ENCODE measurements around the gene PLXND1.
"Not testable (repeated sequence)": the region's sequence is repeated elsewhere in the genome, so short reads cannot be mapped to it uniquely, and the experiment has no call there.

Gene PLXND1

DNA sequence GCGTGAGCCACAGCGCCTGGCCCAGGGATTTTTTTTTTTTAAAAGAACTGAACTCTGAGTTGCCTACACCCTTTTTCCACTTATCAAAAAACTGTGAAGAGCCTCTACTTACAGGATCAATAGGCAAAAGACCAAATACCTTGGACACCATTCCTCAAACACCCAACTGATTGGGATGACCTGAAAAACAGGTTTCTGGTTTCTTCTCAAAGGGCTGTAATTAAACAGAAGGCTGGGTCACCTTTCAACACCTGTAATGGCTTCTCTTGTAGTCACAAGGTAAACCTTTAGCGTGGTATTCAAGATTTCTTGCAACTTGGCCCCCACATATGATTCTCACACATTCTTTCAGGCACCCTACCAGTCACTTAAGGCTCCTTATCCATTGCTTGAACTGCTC, 38.4 kb upstream of the PLXND1 start:
- no peak for DNase-seq (ENCODE audit: low read depth, low spot score)
- Histone ChIP-seq H3K4me3 (no peak overlapping the region), H3K9me3 (ENCODE audit: low read depth, low read length) (no peaks in the 10 kb centered on the region), H3K36me3 (ENCODE audit: insufficient read depth, low read length) (no peaks in the 10 kb centered on the region), H3K9ac (ENCODE audit: insufficient read length) (no peak overlapping the region), H3K27ac (no peak overlapping the region)
- no peak for TF ChIP-seq FOXP2 (optimal IDR thresholded peaks at IDR 0.05; ENCODE audit: control extremely low read depth, extremely low read length, insufficient read depth)
- no peak for TF ChIP-seq POLR2AphosphoS5 (IDR thresholded peaks at IDR 0.05; ENCODE audit: borderline replicate concordance, low read depth, low read length)
- TF ChIP-seq EZH2 (IDR thresholded peaks at IDR 0.05), result no peak

DNA sequence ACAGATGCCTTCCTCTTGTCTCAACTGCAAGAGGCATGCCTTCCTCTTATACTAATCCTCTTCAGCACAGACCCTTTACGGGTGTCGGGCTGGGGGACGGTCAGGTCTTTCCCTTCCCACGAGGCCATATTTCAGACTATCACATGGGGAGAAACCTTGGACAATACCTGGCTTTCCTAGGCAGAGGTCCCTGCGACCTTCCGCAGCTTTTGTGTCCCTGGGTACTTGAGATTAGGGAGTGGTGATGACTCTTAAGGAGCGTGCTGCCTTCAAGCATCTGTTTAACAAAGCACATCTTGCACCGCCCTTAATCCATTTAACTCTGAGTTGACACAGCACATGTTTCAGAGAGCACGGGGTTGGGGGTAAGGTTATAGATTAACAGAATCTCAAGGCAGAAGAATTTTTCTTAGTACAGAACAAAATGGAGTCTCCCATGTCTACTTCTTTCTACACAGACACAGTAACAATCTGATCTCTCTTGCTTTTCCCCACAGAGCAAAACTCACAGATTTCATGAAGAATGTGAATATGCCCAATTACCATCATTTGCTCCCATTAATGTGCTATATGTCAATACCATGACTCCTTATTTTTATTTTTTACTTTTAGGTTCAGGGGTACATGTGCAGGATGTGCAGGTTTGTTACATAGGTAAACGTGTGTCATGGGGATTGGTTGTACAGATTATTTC, 35.2 kb upstream of the PLXND1 start:
- H3K36me3 ChIP-seq (ENCODE audit: insufficient read depth, low read length); H3K27ac ChIP-seq; H3K9me3 ChIP-seq (ENCODE audit: low read depth, low read length); H3K9ac ChIP-seq (ENCODE audit: insufficient read length); DNase-seq (ENCODE audit: low read depth, low spot score); H3K4me3 ChIP-seq: not testable (repeated sequence)

DNA sequence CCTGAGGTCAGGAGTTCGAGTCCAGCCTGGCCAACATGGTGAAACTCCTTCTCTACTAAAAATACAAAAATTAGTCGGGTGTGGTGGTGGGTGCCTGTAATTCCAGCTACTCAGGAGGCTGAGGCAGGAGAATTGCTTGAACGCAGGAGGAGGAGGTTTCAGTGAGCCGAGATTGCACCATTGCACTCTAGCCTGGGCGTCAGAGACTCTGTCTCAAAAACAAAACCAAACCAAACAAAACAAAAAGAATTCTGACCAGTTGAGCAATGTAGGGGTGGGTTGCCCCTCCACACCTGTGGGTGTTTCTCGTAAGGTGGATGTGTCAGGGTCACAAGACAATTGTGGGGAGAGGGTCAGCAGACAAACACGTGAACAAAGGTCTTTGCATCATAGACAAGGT, 34.5 kb upstream of the PLXND1 start:
- not testable (repeated sequence) for H3K4me3 ChIP-seq; H3K9ac ChIP-seq (ENCODE audit: insufficient read length); H3K9me3 ChIP-seq (ENCODE audit: low read depth, low read length); H3K36me3 ChIP-seq (ENCODE audit: insufficient read depth, low read length); DNase-seq (ENCODE audit: low read depth, low spot score); H3K27ac ChIP-seq

DNA sequence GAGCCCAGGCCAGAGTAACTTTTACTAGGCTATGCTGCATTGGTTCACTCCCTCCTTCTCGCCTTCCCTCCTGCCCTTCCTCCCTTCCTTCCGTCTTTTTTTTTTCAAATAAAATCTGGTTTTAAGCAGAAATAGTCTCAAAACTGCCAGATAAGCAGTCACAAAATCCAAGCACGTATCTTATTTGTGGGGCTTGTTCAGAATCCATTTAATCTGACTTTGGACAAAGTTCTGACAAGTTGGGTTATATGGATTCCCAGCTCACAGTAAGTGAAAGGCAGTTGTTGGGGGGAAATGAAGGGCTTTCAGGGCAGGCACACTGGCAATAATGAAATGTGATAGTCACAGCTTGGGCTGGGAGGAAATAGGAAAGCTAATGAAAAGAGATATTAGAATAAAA, 32.0 kb upstream of the PLXND1 start:
- Histone ChIP-seq H3K4me3 (no peak overlapping the region), H3K9ac (ENCODE audit: insufficient read length) (no peak overlapping the region), H3K9me3 (ENCODE audit: low read depth, low read length) (peaks cover 8% of the 10 kb centered on the region; the same call in 1 of the 2 replicates), H3K27ac (no peak overlapping the region), H3K36me3 (ENCODE audit: insufficient read depth, low read length) (no peaks in the 10 kb centered on the region)
- TF ChIP-seq POLR2AphosphoS5 (IDR thresholded peaks at IDR 0.05; ENCODE audit: borderline replicate concordance, low read depth, low read length) (no peak), EZH2 (IDR thresholded peaks at IDR 0.05) (no peak), FOXP2 (optimal IDR thresholded peaks at IDR 0.05; ENCODE audit: control extremely low read depth, extremely low read length, insufficient read depth) (no peak)
- DNase-seq (ENCODE audit: low read depth, low spot score), result no peak

DNA sequence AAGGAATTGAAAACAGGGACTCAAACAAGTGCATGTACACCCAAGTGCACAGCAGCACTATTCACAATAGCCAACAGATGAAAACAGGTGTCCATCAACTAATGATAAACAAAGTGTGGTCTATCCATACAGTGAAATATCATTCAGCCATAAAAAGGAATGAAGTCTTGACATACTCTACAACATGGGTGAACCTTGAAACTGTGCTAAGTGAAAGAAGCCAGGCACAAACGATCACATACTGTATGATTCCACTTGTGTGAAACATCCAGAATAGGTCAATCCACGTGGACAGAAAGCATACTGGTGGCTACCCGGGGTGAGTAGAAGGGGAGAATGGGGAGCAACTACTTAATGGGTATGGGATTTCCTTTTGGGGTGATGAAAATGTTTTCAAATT, 29.6 kb upstream of the PLXND1 start:
- DNase-seq (ENCODE audit: low read depth, low spot score), result no peak
- TF ChIP-seq POLR2AphosphoS5 (IDR thresholded peaks at IDR 0.05; ENCODE audit: borderline replicate concordance, low read depth, low read length), result no peak
- TF ChIP-seq EZH2 (IDR thresholded peaks at IDR 0.05), result no peak
- TF ChIP-seq FOXP2 (optimal IDR thresholded peaks at IDR 0.05; ENCODE audit: control extremely low read depth, extremely low read length, insufficient read depth), result no peak
- Histone ChIP-seq H3K9ac (ENCODE audit: insufficient read length) (no peak overlapping the region), H3K27ac (no peak overlapping the region), H3K36me3 (ENCODE audit: insufficient read depth, low read length) (no peaks in the 10 kb centered on the region), H3K4me3 (no peak overlapping the region), H3K9me3 (ENCODE audit: low read depth, low read length) (peaks cover 8% of the 10 kb centered on the region; the same call in 1 of the 2 replicates)

DNA sequence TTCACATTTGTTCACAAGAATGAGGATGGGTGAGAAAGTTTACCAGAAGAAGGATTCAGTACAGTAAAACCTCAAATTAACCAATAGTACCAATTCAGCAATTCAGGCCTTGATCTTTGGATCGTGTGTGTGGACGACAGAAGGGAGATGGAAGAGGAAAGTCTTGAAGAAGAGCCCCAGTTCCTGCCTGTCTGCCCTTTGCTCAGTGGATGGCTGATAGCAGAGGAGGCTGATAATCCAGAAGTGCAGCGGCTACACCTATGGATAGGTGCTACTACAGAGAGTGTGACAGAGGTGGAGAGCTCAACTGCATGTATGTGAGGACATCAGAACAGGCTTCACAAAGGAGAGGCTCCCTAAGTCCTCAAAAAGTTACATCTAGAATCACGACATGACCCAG, 29.2 kb upstream of the PLXND1 start:
- H3K4me3 ChIP-seq, result no peak overlapping the region

DNA sequence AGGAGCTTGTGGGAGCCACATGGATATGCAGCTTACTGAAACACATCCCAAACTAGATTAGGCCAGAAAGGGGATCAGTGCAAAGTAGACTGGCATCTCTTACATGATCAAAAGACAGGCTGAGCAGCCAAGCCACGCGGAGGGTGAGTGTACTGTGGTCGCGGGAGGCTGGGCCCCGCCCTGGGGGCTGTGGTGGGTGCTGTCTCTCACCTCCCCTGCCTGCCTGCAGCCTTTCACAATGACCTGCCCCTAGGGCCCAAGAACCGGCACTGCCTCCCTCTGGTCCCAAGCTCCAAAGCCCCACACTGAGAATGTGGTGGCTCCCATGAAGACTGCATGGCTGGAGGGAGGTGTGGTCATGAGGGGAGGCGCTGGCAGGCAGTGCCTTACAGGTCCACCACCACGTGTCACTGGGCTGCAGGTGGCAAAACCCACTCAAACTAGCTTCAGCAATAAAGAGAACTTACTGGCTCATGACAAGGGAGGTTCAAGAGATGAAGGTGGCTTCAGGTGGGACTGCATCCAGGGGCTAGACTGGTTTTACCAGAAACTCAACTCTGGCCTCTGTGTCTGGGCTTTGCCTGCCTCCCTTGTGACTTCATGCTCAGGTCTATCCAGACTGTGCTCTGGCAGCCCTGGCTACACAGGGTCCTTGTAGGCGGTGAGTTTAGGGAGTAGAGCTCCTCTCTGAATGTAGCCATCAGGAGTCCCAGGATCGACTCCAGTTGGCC, 27.4 kb upstream of the PLXND1 start:
- no peak overlapping the region for H3K9ac ChIP-seq (ENCODE audit: insufficient read length)
- H3K36me3 ChIP-seq (ENCODE audit: insufficient read depth, low read length), result no peaks in the 10 kb centered on the region
- DNase-seq (ENCODE audit: low read depth, low spot score), result no peak
- peaks cover 8% of the 10 kb centered on the region; the same call in 1 of the 2 replicates for H3K9me3 ChIP-seq (ENCODE audit: low read depth, low read length)
- TF ChIP-seq FOXP2 (optimal IDR thresholded peaks at IDR 0.05; ENCODE audit: control extremely low read depth, extremely low read length, insufficient read depth) (no peak), EZH2 (IDR thresholded peaks at IDR 0.05) (no peak), POLR2AphosphoS5 (IDR thresholded peaks at IDR 0.05; ENCODE audit: borderline replicate concordance, low read depth, low read length) (no peak)
- H3K27ac ChIP-seq, result no peak overlapping the region
- no peak overlapping the region for H3K4me3 ChIP-seq

More for the DNA sequence above, 29.2 kb upstream of the PLXND1 start:
- Histone ChIP-seq H3K36me3 (ENCODE audit: insufficient read depth, low read length) (no peaks in the 10 kb centered on the region), H3K27ac (no peak overlapping the region), H3K9ac (ENCODE audit: insufficient read length) (no peak overlapping the region), H3K9me3 (ENCODE audit: low read depth, low read length) (peaks cover 8% of the 10 kb centered on the region; the same call in 1 of the 2 replicates)
- DNase-seq (ENCODE audit: low read depth, low spot score), result no peak
- TF ChIP-seq FOXP2 (optimal IDR thresholded peaks at IDR 0.05; ENCODE audit: control extremely low read depth, extremely low read length, insufficient read depth) (no peak), POLR2AphosphoS5 (IDR thresholded peaks at IDR 0.05; ENCODE audit: borderline replicate concordance, low read depth, low read length) (no peak), EZH2 (IDR thresholded peaks at IDR 0.05) (no peak)

DNA sequence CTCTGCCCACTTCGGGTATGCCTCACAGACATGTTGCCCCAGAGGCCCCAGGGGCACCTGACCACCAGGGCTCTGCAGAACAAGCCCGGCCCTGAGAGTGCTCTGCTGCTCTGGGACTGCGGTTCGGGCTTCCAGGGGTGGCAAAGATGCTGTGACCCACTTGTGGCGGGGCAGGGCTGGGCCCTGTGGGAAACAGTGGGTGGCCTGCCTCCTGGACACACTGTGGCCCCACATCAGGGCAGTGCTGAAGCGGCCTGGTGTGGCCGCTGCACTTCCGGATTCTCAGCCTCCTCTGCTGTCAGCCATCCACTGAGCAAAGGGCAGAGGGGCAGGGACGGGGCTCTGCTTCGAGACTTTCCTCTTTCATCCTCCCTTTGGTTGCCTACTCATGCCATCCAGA, 26.5 kb upstream of the PLXND1 start:
- TF ChIP-seq POLR2AphosphoS5 (IDR thresholded peaks at IDR 0.05; ENCODE audit: borderline replicate concordance, low read depth, low read length) (no peak), EZH2 (IDR thresholded peaks at IDR 0.05) (no peak), FOXP2 (optimal IDR thresholded peaks at IDR 0.05; ENCODE audit: control extremely low read depth, extremely low read length, insufficient read depth) (no peak)
- Histone ChIP-seq H3K27ac (no peak overlapping the region), H3K9ac (ENCODE audit: insufficient read length) (no peak overlapping the region), H3K4me3 (no peak overlapping the region), H3K36me3 (ENCODE audit: insufficient read depth, low read length) (no peaks in the 10 kb centered on the region), H3K9me3 (ENCODE audit: low read depth, low read length) (peaks cover 8% of the 10 kb centered on the region; the same call in 1 of the 2 replicates)
- DNase-seq (ENCODE audit: low read depth, low spot score), result no peak

DNA sequence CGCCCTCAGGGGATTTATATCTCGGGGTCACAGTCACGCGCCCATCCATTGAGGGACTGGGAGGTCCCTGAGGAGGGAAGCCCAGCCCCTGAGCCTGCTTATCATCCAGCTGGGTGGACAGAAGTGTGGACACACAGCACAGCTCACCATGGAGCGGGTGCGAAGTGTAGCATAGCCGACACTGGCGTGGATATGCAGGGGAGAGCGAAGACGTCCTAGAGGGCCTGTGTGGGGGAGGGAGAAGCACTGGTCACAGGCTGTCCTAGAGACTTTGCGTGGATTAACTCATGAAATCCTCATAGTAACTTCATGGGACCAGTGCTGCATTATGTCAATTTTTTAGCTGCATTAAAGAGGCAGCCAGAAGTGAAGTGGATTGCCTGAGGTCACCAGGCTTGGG, 26.1 kb upstream of the PLXND1 start:
- DNase-seq (ENCODE audit: low read depth, low spot score), result no peak
- no peak overlapping the region for H3K4me3 ChIP-seq
- H3K9me3 ChIP-seq (ENCODE audit: low read depth, low read length), result peaks cover 8% of the 10 kb centered on the region; the same call in 1 of the 2 replicates
- no peaks in the 10 kb centered on the region for H3K36me3 ChIP-seq (ENCODE audit: insufficient read depth, low read length)
- no peak overlapping the region for H3K9ac ChIP-seq (ENCODE audit: insufficient read length)
- TF ChIP-seq EZH2 (IDR thresholded peaks at IDR 0.05) (no peak), POLR2AphosphoS5 (IDR thresholded peaks at IDR 0.05; ENCODE audit: borderline replicate concordance, low read depth, low read length) (no peak), FOXP2 (optimal IDR thresholded peaks at IDR 0.05; ENCODE audit: control extremely low read depth, extremely low read length, insufficient read depth) (no peak)
- no peak overlapping the region for H3K27ac ChIP-seq
